ENCODE measurements around the gene SPOPL. TPM values are rescaled to one million over a fixed set of nuclear protein-coding genes. Genes with fewer than 3 reads are reported as not detected.
"Not testable (repeated sequence)": the region's sequence is repeated elsewhere in the genome, so short reads cannot be mapped to it uniquely, and the experiment has no call there.

Gene SPOPL
- total RNA-seq, 1 donor = 21.6 TPM

GRCh38 chr2:138468617-138469016, 33.0 kb upstream of the SPOPL start:
- no peak overlapping the region for H3K4me3 ChIP-seq (ENCODE audit: low read depth, low read length)
- no peak for TF ChIP-seq CTCF (IDR thresholded peaks at IDR 0.05; ENCODE audit: insufficient read depth, low read depth, low read length)
- DNase-seq (ENCODE audit: low read depth) = no peak

DNA sequence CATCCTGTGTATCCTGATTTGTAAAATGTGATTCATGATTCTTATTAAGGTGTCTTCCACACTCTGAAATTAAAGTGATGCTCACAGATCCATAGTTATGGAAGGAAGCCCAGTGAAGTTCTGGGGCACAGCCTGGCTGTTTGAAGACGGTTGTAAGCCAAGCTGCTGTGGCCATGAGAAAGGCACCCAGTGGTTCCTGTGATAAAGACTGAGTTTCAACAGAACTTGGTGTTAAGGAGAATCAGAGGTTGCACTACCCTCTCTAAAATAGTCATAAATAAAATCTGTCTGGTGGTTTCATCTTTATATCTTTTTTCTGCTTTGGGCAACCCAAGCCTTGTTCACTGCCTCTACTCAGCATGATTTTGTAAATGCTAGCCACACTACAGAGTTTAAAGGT, 32.2 kb upstream of the SPOPL start:
- no peak for DNase-seq (ENCODE audit: low read depth)
- no peak for TF ChIP-seq CTCF (IDR thresholded peaks at IDR 0.05; ENCODE audit: insufficient read depth, low read depth, low read length)
- H3K4me3 ChIP-seq (ENCODE audit: low read depth, low read length) = no peak overlapping the region

GRCh38 chr2:138470941-138471340, 30.6 kb upstream of the SPOPL start:
- TF ChIP-seq CTCF (IDR thresholded peaks at IDR 0.05; ENCODE audit: insufficient read depth, low read depth, low read length) = no peak
- H3K4me3 ChIP-seq (ENCODE audit: low read depth, low read length) = no peak overlapping the region
- DNase-seq (ENCODE audit: low read depth) = no peak

GRCh38 chr2:138474100-138474825, 27.3 kb upstream of the SPOPL start:
- no peak for TF ChIP-seq CTCF (IDR thresholded peaks at IDR 0.05; ENCODE audit: insufficient read depth, low read depth, low read length)
- DNase-seq (ENCODE audit: low read depth) = no peak
- H3K4me3 ChIP-seq (ENCODE audit: low read depth, low read length) = no peak overlapping the region

GRCh38 chr2:138475277-138475776, 26.2 kb upstream of the SPOPL start:
- no peak overlapping the region for H3K4me3 ChIP-seq (ENCODE audit: low read depth, low read length)
- no peak for DNase-seq (ENCODE audit: low read depth)
- TF ChIP-seq CTCF (IDR thresholded peaks at IDR 0.05; ENCODE audit: insufficient read depth, low read depth, low read length) = no peak

DNA sequence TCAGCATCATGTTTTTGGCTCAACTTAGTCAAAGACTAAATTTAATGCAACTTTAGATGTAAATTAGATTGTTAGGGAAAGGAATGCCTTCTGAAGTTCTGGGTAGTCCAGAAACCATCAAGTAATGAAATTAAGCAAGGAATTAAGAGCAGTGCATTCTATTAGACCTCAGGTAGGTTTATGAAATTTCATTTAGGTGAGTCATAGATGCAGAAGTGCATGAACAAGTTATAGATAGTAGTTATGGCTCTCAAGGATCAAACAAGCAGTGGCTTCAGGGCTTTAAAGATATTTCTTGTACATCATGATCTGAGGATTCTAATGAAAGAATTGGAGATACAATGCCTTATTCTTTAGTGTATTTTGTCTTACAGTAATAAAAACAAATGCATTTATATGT, 25.4 kb upstream of the SPOPL start:
- no peak for TF ChIP-seq CTCF (IDR thresholded peaks at IDR 0.05; ENCODE audit: insufficient read depth, low read depth, low read length)
- H3K4me3 ChIP-seq (ENCODE audit: low read depth, low read length) = no peak overlapping the region
- no peak for DNase-seq (ENCODE audit: low read depth)

- DNase-seq (ENCODE audit: low read depth) = no peak
- H3K4me3 ChIP-seq (ENCODE audit: low read depth, low read length) = no peak overlapping the region
- no peak for TF ChIP-seq CTCF (IDR thresholded peaks at IDR 0.05; ENCODE audit: insufficient read depth, low read depth, low read length)
These were observed 24.6 kb upstream of the SPOPL start for GRCh38 chr2:138476940-138477339.

DNA sequence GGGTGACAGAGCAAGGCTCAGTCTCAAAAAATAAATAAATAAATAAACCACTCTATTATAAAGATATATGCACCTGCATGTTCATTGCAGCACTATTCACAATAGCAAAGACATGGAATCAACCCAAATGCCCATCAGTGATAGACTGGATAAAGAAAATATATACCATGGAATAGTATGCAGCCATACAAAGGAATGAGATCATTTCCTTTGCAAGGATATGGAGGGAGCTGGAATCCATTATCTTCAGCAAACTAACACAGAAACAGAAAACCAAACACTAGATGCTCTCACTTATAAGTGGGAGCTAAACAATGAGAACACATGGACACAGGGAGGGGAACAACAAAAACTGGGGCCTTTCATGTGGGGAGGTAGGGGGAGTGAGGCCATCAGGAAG, 18.8 kb upstream of the SPOPL start:
- H3K4me3 ChIP-seq (ENCODE audit: low read depth, low read length); DNase-seq (ENCODE audit: low read depth): not testable (repeated sequence)

Measured in fibroblast of villous mesenchyme (primary cell).